H9 (cell line): ENCODE results near the gene MAP3K7CL. TPM values are rescaled to one million over a fixed set of nuclear protein-coding genes. Genes with fewer than 3 reads are reported as not detected.

Source experiments
- DNase-seq: peaks from one replicate; pipeline ENCODE4 v3.0.0-alpha.2; 2017
- H2AFZ ChIP-seq: one replicate; pipeline ENCODE4 v1.6.1; 2013; ENCODE audit warnings: mild to moderate bottlenecking, low read length, control low read depth, moderate library complexity
- H2AK5ac ChIP-seq: 2 replicates; pipeline ENCODE4 v1.6.1; 2013; ENCODE audit warnings: low read length, control low read depth, mixed read lengths; ENCODE audit not compliant: insufficient read length
- H2BK120ac ChIP-seq: one replicate; pipeline ENCODE4 v1.6.1; 2013; ENCODE audit warnings: low read depth, mild to moderate bottlenecking, low read length, control low read depth, inconsistent platforms; ENCODE audit not compliant: poor library complexity, severe bottlenecking
- H2BK12ac ChIP-seq: 2 replicates; pipeline ENCODE4 v1.6.1; 2013; ENCODE audit warnings: low read length, control low read depth, mixed read lengths, low read depth; ENCODE audit not compliant: insufficient read length
- H2BK15ac ChIP-seq: 2 replicates; pipeline ENCODE4 v1.6.1; 2013; ENCODE audit warnings: low read depth, low read length, control low read depth
- H2BK20ac ChIP-seq: one replicate; pipeline ENCODE4 v1.6.1; 2013; ENCODE audit warnings: low read depth, mild to moderate bottlenecking, low read length, control low read depth, inconsistent platforms; ENCODE audit not compliant: poor library complexity, severe bottlenecking
- H2BK5ac ChIP-seq: 2 replicates; pipeline ENCODE4 v1.6.1; 2013; ENCODE audit warnings: low read length, control low read depth, mixed read lengths; ENCODE audit not compliant: insufficient read length
- H3K14ac ChIP-seq: 2 replicates; pipeline ENCODE4 v1.6.1; 2013; ENCODE audit warnings: low read length, control low read depth; ENCODE audit not compliant: insufficient read depth
- H3K18ac ChIP-seq: 2 replicates; pipeline ENCODE4 v1.6.1; 2013; ENCODE audit warnings: low read depth, mild to moderate bottlenecking, mixed read lengths, low read length, control low read depth; ENCODE audit not compliant: insufficient read length
- H3K23ac ChIP-seq: 2 replicates; pipeline ENCODE4 v1.6.1; 2013; ENCODE audit warnings: low read length, control low read depth, mixed read lengths, low read depth; ENCODE audit not compliant: insufficient read length
- H3K23me2 ChIP-seq: 2 replicates; pipeline ENCODE4 v1.6.1; 2013; ENCODE audit warnings: low read depth, mild to moderate bottlenecking, mixed read lengths, low read length, control low read depth; ENCODE audit not compliant: insufficient read length, poor library complexity, severe bottlenecking
- H3K27ac ChIP-seq: 2 replicates; pipeline ENCODE4 v1.5.1; 2013; ENCODE audit warnings: low read length, control low read depth, mixed read lengths, low read depth; ENCODE audit not compliant: insufficient read length
- H3K27me3 ChIP-seq: 2 replicates; pipeline ENCODE4 v1.6.1; 2013; ENCODE audit warnings: low read length, control low read depth, inconsistent platforms; ENCODE audit not compliant: insufficient read depth
- H3K4ac ChIP-seq: 2 replicates; pipeline ENCODE4 v1.6.1; 2013; ENCODE audit warnings: low read depth, mild to moderate bottlenecking, control low read depth, inconsistent platforms, low read length, moderate library complexity
- H3K4me1 ChIP-seq: 2 replicates; pipeline ENCODE4 v1.6.1; 2013; ENCODE audit warnings: low read length, control low read depth, inconsistent platforms; ENCODE audit not compliant: insufficient read depth
- H3K4me2 ChIP-seq: 2 replicates; pipeline ENCODE4 v1.6.1; 2013; ENCODE audit warnings: low read length, control low read depth, mixed read lengths; ENCODE audit not compliant: insufficient read length, insufficient read depth
- H3K56ac ChIP-seq: 2 replicates; pipeline ENCODE4 v1.6.1; 2013; ENCODE audit warnings: low read depth, mild to moderate bottlenecking, mixed read lengths, low read length, control low read depth; ENCODE audit not compliant: insufficient read length
- H3K79me1 ChIP-seq: 2 replicates; pipeline ENCODE4 v1.6.1; 2013; ENCODE audit warnings: low read depth, mild to moderate bottlenecking, moderate library complexity, low read length, control low read depth, inconsistent platforms; ENCODE audit not compliant: insufficient read depth, poor library complexity, severe bottlenecking
- H3K79me2 ChIP-seq: 2 replicates; pipeline ENCODE4 v1.6.1; 2013; ENCODE audit warnings: low read length, control low read depth, inconsistent platforms; ENCODE audit not compliant: insufficient read depth
- H3K9ac ChIP-seq: 2 replicates; pipeline ENCODE4 v1.6.1; 2013; ENCODE audit warnings: low read length, control low read depth, mixed read lengths; ENCODE audit not compliant: insufficient read length; ENCODE audit errors: extremely low read depth
- H3K9me3 ChIP-seq: one replicate; pipeline ENCODE4 v1.6.1; 2013; ENCODE audit warnings: low read depth, low read length, inconsistent platforms; ENCODE audit not compliant: control insufficient read depth
- H3T11ph ChIP-seq: one replicate; pipeline ENCODE4 v1.6.1; 2013; ENCODE audit warnings: mild to moderate bottlenecking, low read length, control low read depth, inconsistent platforms
- H4K20me1 ChIP-seq: one replicate; pipeline ENCODE4 v1.6.1; 2013; ENCODE audit not compliant: control insufficient read depth, insufficient read length, insufficient read depth
- H4K5ac ChIP-seq: 2 replicates; pipeline ENCODE4 v1.6.1; 2013; ENCODE audit warnings: low read depth, mild to moderate bottlenecking, mixed read lengths, low read length, control low read depth; ENCODE audit not compliant: insufficient read length
- H4K8ac ChIP-seq: replicated peaks from 2 replicates; pipeline ENCODE4 v1.6.1; 2013; ENCODE audit warnings: low read length, control low read depth, mixed read lengths, low read depth; ENCODE audit not compliant: insufficient read length
- H4K91ac ChIP-seq: 2 replicates; pipeline ENCODE4 v1.6.1; 2013; ENCODE audit warnings: low read depth, mild to moderate bottlenecking, moderate library complexity, mixed read lengths, low read length, control low read depth; ENCODE audit not compliant: insufficient read length
- H3K27ac Mint-ChIP-seq, 3 experiments: 2 replicates in 2 of 3; 3 replicates in 1 of 3; pipeline ENCODE4 v1.8.0; 2020 to 2021; ENCODE audit warnings: mixed read lengths in 3 of 3, mild to moderate bottlenecking in 1 of 3, moderate library complexity in 1 of 3
- H3K27me3 Mint-ChIP-seq: 2 replicates; pipeline ENCODE4 v1.8.0; 2021; ENCODE audit warnings: low read depth, mild to moderate bottlenecking, moderate library complexity, mixed read lengths
- H3K36me3 Mint-ChIP-seq, 3 experiments: 2 replicates in 2 of 3; 3 replicates in 1 of 3; pipeline ENCODE4 v1.8.0; 2020 to 2021; ENCODE audit warnings: low read depth in 3 of 3, mixed read lengths in 3 of 3; ENCODE audit not compliant: insufficient read depth in 1 of 3
- H3K4me1 Mint-ChIP-seq, 2 experiments: 2 replicates each; pipeline ENCODE4 v1.8.0; 2020; ENCODE audit warnings: mixed read lengths in 2 of 2
- H3K4me3 Mint-ChIP-seq, 2 experiments: 2 replicates in 1 of 2; 3 replicates in 1 of 2; pipeline ENCODE4 v1.8.0; 2020 to 2021; ENCODE audit warnings: mild to moderate bottlenecking in 2 of 2, mixed read lengths in 2 of 2, moderate library complexity in 1 of 2
- H3K9me3 Mint-ChIP-seq, 2 experiments: 2 replicates in 1 of 2; 3 replicates in 1 of 2; pipeline ENCODE4 v1.8.0; 2020; ENCODE audit warnings: mild to moderate bottlenecking in 2 of 2, mixed read lengths in 2 of 2, moderate library complexity in 1 of 2
- CTCF ChIP-seq: fragments of 200-600 bp; sonication (generic); conservative IDR thresholded peaks from 3 replicates; pipeline ENCODE4 v1.8.0; 2021; ENCODE audit warnings: antibody characterized with exemption, mild to moderate bottlenecking
- WGBS: extraction: QIAGEN DNeasy Blood & Tissue Kit; methylation state at CpG from one replicate; pipeline ENCODE4 v1.1.7; 2013; ENCODE audit warnings: missing lambda C conversion rate, low lambda C conversion rate, mixed read lengths; ENCODE audit not compliant: insufficient read length; ENCODE audit errors: extremely low coverage; 5-methylcytosine and 5-hydroxymethylcytosine counted together
- total RNA-seq: library from RNA; stranded (reverse); gene quantifications from 2 replicates; pipeline ENCODE4 v1.2.1, GENCODE V29; 2021

The MAP3K7CL gene
- total RNA-seq, 1 experiment from 2014 or later, result not detected

- no peak overlapping the region for H4K5ac ChIP-seq
- no peak overlapping the region for H2BK5ac ChIP-seq
- no peak overlapping the region for H2BK15ac ChIP-seq
- H2AFZ ChIP-seq, result no peak overlapping the region
- no peak overlapping the region for H4K91ac ChIP-seq
- no peak overlapping the region for H4K8ac ChIP-seq
- no peak overlapping the region for H3K4me3 Mint-ChIP-seq
- no peaks in the 10 kb centered on the region; a peak in 1 of 5 replicates for H3K9me3 Mint-ChIP-seq
- no peak overlapping the region for H3K18ac ChIP-seq
- no peak for TF ChIP-seq CTCF
- no peaks in the 10 kb centered on the region for H3K79me2 ChIP-seq
- no peaks in the 10 kb centered on the region for H3K36me3 Mint-ChIP-seq
- H2AK5ac ChIP-seq, result no peak overlapping the region
- no peaks in the 10 kb centered on the region for H3K27me3 ChIP-seq
- H3K4me1 ChIP-seq, result no peaks in the 10 kb centered on the region
- no peaks in the 10 kb centered on the region for H3K9me3 ChIP-seq
- H3K14ac ChIP-seq, result no peak overlapping the region
- H2BK12ac ChIP-seq, result no peak overlapping the region
- no peak overlapping the region for H3K4me2 ChIP-seq
- H3K23me2 ChIP-seq, result no peaks in the 10 kb centered on the region
- H3K56ac ChIP-seq, result no peak overlapping the region
- no peak for DNase-seq
- H3K79me1 ChIP-seq, result no peaks in the 10 kb centered on the region
- no peak overlapping the region for H3K27ac ChIP-seq
- no peak overlapping the region for H2BK20ac ChIP-seq
- H4K20me1 ChIP-seq, result no peaks in the 10 kb centered on the region
- peaks cover 8 to 13% of the 10 kb centered on the region in 2 experiments for H3K4me1 Mint-ChIP-seq
- WGBS, result no CpG with 5 or more reads among the region's 1 CpG
- H3K27me3 Mint-ChIP-seq, result peaks cover 2% of the 10 kb centered on the region; the same call in 1 of the 2 replicates
- H3K9ac ChIP-seq, result no peak overlapping the region
- H3T11ph ChIP-seq, result no peak overlapping the region
- no peak overlapping the region for H3K23ac ChIP-seq
- no peak overlapping the region for H2BK120ac ChIP-seq
- H3K4ac ChIP-seq, result no peak overlapping the region
- no peak overlapping the region; a peak in 1 of 7 replicates for H3K27ac Mint-ChIP-seq
These were observed 49.1 kb downstream of the MAP3K7CL start for GRCh38 chr21:29179503-29179902.
